SU-DHL-6 (cell line): ENCODE data around the gene RASGRP1.

Experiments used
- EZH2phosphoT487 ChIP-seq: fragments of 200-600 bp; sonication (generic), shearing (Covaris generic); conservative IDR thresholded peaks from 2 replicates; pipeline ENCODE4 v1.6.1; 2018; ENCODE audit warnings: mild to moderate bottlenecking, antibody characterized with exemption, low read length, moderate library complexity, mixed read lengths
- TF ChIP-seq, protein P1 (sequence below): fragments of 200-600 bp; sonication (generic); IDR thresholded peaks from one replicate; pipeline ENCODE4 v1.5.1; 2017; ENCODE audit warnings: antibody characterized with exemption, mild to moderate bottlenecking, low read length, moderate library complexity; ENCODE audit not compliant: insufficient read depth, poor library complexity, severe bottlenecking

DNA sequence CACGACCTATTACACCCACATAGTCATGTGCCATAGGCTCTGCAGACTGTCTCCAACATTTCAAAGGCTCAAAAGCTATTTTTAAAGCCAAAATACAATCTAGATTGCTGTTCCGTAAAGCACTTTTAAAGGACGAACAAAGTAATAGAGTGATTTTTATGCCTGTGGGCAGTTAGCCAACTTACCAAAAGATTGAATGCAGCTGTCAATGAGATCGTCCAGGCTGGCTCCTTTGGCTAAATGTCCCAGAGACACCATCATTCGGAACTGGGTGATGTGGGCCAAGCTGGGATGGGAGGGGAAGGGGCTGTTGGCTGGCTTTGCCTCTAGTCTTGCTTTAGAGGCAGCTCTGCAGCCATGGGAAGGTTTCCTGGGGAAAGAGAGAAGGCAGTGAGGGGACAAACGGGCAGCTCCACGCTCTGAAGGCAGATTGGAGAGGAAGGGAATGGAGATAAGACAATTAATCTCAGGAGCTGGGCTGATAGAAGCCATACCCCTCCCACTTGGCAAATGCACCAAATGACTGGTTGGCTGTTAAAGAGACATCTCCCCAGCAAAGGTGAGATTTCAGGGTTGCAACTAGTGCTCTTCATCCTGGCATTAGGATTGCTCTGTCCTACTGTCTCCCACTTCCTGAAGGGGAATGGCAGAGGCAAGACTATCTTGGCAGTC, 4.8 kb downstream of the RASGRP1 start:
- TF ChIP-seq, protein P1, sequence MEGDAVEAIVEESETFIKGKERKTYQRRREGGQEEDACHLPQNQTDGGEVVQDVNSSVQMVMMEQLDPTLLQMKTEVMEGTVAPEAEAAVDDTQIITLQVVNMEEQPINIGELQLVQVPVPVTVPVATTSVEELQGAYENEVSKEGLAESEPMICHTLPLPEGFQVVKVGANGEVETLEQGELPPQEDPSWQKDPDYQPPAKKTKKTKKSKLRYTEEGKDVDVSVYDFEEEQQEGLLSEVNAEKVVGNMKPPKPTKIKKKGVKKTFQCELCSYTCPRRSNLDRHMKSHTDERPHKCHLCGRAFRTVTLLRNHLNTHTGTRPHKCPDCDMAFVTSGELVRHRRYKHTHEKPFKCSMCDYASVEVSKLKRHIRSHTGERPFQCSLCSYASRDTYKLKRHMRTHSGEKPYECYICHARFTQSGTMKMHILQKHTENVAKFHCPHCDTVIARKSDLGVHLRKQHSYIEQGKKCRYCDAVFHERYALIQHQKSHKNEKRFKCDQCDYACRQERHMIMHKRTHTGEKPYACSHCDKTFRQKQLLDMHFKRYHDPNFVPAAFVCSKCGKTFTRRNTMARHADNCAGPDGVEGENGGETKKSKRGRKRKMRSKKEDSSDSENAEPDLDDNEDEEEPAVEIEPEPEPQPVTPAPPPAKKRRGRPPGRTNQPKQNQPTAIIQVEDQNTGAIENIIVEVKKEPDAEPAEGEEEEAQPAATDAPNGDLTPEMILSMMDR: no peak
- no peak for TF ChIP-seq EZH2phosphoT487
